HepG2 (cell line): ENCODE measurements around the gene EEF1A1. TPM values are rescaled to one million over a fixed set of nuclear protein-coding genes. Genes with fewer than 3 reads are reported as not detected.

Experiments
- AHR ChIP-seq: IDR thresholded peaks from 2 replicates; pipeline ENCODE4 v1.6.1; 2018; ENCODE audit warnings: missing genetic modification reagents, missing compliant biosample characterization
- ETV5 ChIP-seq: IDR thresholded peaks from 2 replicates; pipeline ENCODE4 v1.6.1; 2018; ENCODE audit warnings: missing biosample characterization, missing genetic modification reagents, inconsistent platforms, borderline replicate concordance
- GLI4 ChIP-seq: sonication (generic); formaldehyde crosslinking; IDR thresholded peaks from 2 replicates; pipeline ENCODE4 v1.5.1; 2020; ENCODE audit warnings: missing genetic modification reagents, mild to moderate bottlenecking, moderate library complexity, borderline replicate concordance
- GZF1 ChIP-seq: sonication (generic); formaldehyde crosslinking; IDR thresholded peaks from 2 replicates; pipeline ENCODE4 v1.5.1; 2020; ENCODE audit warnings: mild to moderate bottlenecking, missing genetic modification reagents
- HDAC2 ChIP-seq: sonication (generic); formaldehyde crosslinking; IDR thresholded peaks from 2 replicates; pipeline ENCODE4 v1.4.0; 2020; ENCODE audit warnings: missing genetic modification reagents
- HNRNPH1 ChIP-seq: fragments of 200-400 bp; formaldehyde crosslinking; optimal IDR thresholded peaks from 2 replicates; pipeline ENCODE3; 2017; ENCODE audit warnings: mild to moderate bottlenecking, low read depth, low read length
- MTF1 ChIP-seq: sonication (generic); formaldehyde crosslinking; IDR thresholded peaks from 2 replicates; pipeline ENCODE4 v1.5.0; 2020; ENCODE audit warnings: missing genetic modification reagents
- REL ChIP-seq: sonication (generic); formaldehyde crosslinking; conservative IDR thresholded peaks from 2 replicates; pipeline ENCODE4 v1.8.0; 2022; ENCODE audit warnings: mild to moderate bottlenecking, missing genetic modification reagents, moderate library complexity
- SIN3B ChIP-seq: fragments of 150-350 bp; IDR thresholded peaks from 2 replicates; pipeline ENCODE4 v1.6.1; 2014; ENCODE audit warnings: low read length
- SNAI1 ChIP-seq: sonication (generic); formaldehyde crosslinking; IDR thresholded peaks from 2 replicates; pipeline ENCODE4 v1.5.0; 2020; ENCODE audit warnings: mild to moderate bottlenecking, missing genetic modification reagents, borderline replicate concordance
- SNAPC5 ChIP-seq: sonication (generic); formaldehyde crosslinking; IDR thresholded peaks from 2 replicates; pipeline ENCODE4 v1.8.1; 2023; ENCODE audit warnings: mild to moderate bottlenecking, missing genetic modification reagents, borderline replicate concordance
- SRSF1 ChIP-seq: fragments of 200-400 bp; formaldehyde crosslinking; optimal IDR thresholded peaks from 2 replicates; pipeline ENCODE3; 2017; ENCODE audit warnings: mild to moderate bottlenecking, low read depth, low read length, moderate library complexity
- TFDP2 ChIP-seq: sonication (generic); formaldehyde crosslinking; IDR thresholded peaks from 2 replicates; pipeline ENCODE4 v1.4.0; 2020; ENCODE audit warnings: missing genetic modification reagents
- YEATS4 ChIP-seq: sonication (generic); formaldehyde crosslinking; IDR thresholded peaks from 2 replicates; pipeline ENCODE4 v1.4.0; 2020; ENCODE audit warnings: missing genetic modification reagents, borderline replicate concordance
- ZC3H13 ChIP-seq: sonication (generic); formaldehyde crosslinking; IDR thresholded peaks from 2 replicates; pipeline ENCODE4 v1.8.1; 2023; ENCODE audit warnings: mild to moderate bottlenecking, missing genetic modification reagents, moderate library complexity
- ZNF101 ChIP-seq: sonication (generic); formaldehyde crosslinking; IDR thresholded peaks from 2 replicates; pipeline ENCODE4 v1.4.0; 2020; ENCODE audit warnings: mild to moderate bottlenecking, low read depth, missing genetic modification reagents, borderline replicate concordance
- ZNF264 ChIP-seq: sonication (generic); formaldehyde crosslinking; IDR thresholded peaks from 2 replicates; pipeline ENCODE4 v1.4.0; 2020; ENCODE audit warnings: missing genetic modification reagents
- ZNF3 ChIP-seq: IDR thresholded peaks from 2 replicates; pipeline ENCODE4 v1.7.0; 2017; ENCODE audit warnings: inconsistent platforms
- ZNF333 ChIP-seq: sonication (generic); formaldehyde crosslinking; IDR thresholded peaks from 2 replicates; pipeline ENCODE4 v1.4.0; 2020; ENCODE audit warnings: mild to moderate bottlenecking, missing genetic modification reagents, borderline replicate concordance
- ZNF33B ChIP-seq: sonication (generic); formaldehyde crosslinking; IDR thresholded peaks from 2 replicates; pipeline ENCODE4 v1.5.1; 2020; ENCODE audit warnings: mild to moderate bottlenecking, missing genetic modification reagents
- ZNF383 ChIP-seq: sonication (generic); formaldehyde crosslinking; IDR thresholded peaks from 2 replicates; pipeline ENCODE4 v1.4.0; 2020; ENCODE audit warnings: missing genetic modification reagents, mild to moderate bottlenecking, borderline replicate concordance
- ZNF460 ChIP-seq: sonication (generic); formaldehyde crosslinking; IDR thresholded peaks from 2 replicates; pipeline ENCODE4 v1.5.1; 2020; ENCODE audit warnings: missing genetic modification reagents, mild to moderate bottlenecking, borderline replicate concordance
- ZNF83 ChIP-seq: sonication (generic); formaldehyde crosslinking; IDR thresholded peaks from 2 replicates; pipeline ENCODE4 v1.4.0; 2020; ENCODE audit warnings: missing genetic modification reagents, mild to moderate bottlenecking, borderline replicate concordance
- ZNF883 ChIP-seq: sonication (generic); formaldehyde crosslinking; IDR thresholded peaks from 2 replicates; pipeline ENCODE4 v1.5.1; 2020; ENCODE audit warnings: mild to moderate bottlenecking, missing genetic modification reagents; ENCODE audit errors: not compliant biosample characterization
- polyA plus RNA-seq, 8 experiments: library from polyadenylated mRNA; depleted of rRNA in 3 of 8; stranded (reverse) in 7 of 8; unstranded in 1 of 8; fragments of >200 nt; fragmentation: Illumina TruSeq in 4 of 8; extraction: Trizol in 4 of 8; gene quantifications; 2 replicates each; pipeline versions ENCODE4 v1.2.1 to v1.2.3, GENCODE V29; 2011 to 2016; ENCODE audit warnings: low read depth in 4 of 8, missing spikeins in 1 of 8, mixed read lengths in 1 of 8; ENCODE audit not compliant: insufficient read depth in 1 of 8
- total RNA-seq, 5 experiments: library from RNA; depleted of rRNA; stranded (reverse); fragments of >200 nt; fragmentation: Illumina TruSeq; extraction: Trizol; gene quantifications; 2 replicates each; pipeline ENCODE4 v1.2.3, GENCODE V29; 2016; ENCODE audit warnings: low read depth in 1 of 5
- TF ChIP-seq, protein P1 (sequence below): sonication (generic); formaldehyde crosslinking; IDR thresholded peaks from 2 replicates; pipeline ENCODE4 v1.4.0; 2020; ENCODE audit warnings: missing genetic modification reagents, borderline replicate concordance

The EEF1A1 gene
- total and polyA plus RNA-seq, 2 of the 13 experiments (the other 11 are each of a cell fraction or from before 2014, with no cell fraction given) = 13,726 to 17,172 TPM

DNA sequence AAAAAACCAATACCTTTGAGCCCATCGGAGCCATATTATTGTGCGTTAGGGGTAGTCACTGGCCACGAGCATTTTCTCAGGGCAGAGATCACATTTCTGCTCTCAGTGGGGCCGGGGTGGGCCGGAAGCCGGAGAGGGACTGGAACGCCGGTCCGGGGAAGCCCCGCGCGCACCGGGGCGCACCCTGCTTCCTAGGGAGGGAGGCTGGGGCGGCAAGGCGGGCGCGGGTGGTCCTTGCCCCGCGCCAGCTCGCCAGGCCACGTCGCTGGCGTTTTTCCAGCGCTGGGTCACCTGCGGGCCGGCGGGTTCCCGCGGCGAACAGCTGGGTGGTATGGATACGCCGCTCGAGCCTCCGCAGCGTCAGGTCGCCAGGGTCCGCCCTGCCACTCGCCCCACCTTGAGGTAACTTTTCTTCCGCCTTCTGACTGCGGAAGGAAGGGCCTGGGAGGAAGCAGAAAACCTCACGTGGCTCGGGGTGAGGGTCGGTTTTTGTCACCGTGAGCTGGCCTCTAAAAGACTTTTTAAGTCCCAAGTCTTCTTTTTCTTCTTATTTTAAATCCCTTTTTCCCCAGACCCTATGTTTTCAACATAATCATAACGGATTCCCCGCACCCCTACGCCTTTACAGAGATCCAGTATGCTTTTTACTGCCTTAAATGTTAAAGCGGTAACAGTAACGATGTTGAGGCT is 2.7 kb upstream of the EEF1A1 start (continued):
- TF ChIP-seq ZC3H13 (CRISPR knock-in tag) (peak; percentile 48; the same call in 1 of the 2 replicates), GLI4 (CRISPR knock-in tag) (peak; percentile 35; the same call in 1 of the 2 replicates), ZNF83 (no peak), YEATS4 (CRISPR knock-in tag) (peak; percentile 95), ZNF264 (peak; percentile 59; the same call in 1 of the 2 replicates), ZNF333 (CRISPR knock-in tag) (peak; percentile 33; the same call in 1 of the 2 replicates), HNRNPH1 (no peak), AHR (CRISPR knock-in tag) (peak; percentile 14; the same call in 1 of the 2 replicates), TFDP2 (CRISPR knock-in tag) (peak; percentile 61), ZNF383 (CRISPR knock-in tag) (no peak), ETV5 (CRISPR knock-in tag) (peak; percentile 87), ZNF460 (CRISPR knock-in tag) (no peak; the same call in none of the 2 replicates), GZF1 (CRISPR knock-in tag) (no peak), SNAPC5 (CRISPR knock-in tag) (no peak), MTF1 (no peak; the same call in 1 of the 2 replicates), HDAC2 (CRISPR knock-in tag) (no peak; the same call in 1 of the 2 replicates), ZNF883 (CRISPR knock-in tag) (peak; percentile 75), ZNF33B (CRISPR knock-in tag) (0 out of 2 replicates have a peak, but pooled peaks have one; percentile 41), REL (CRISPR knock-in tag) (no peak), ZNF101 (no peak), ZNF3 (CRISPR knock-in tag) (no peak), SIN3B (no peak), SNAI1 (CRISPR knock-in tag) (no peak), SRSF1 (no peak)
- TF ChIP-seq, protein P1, sequence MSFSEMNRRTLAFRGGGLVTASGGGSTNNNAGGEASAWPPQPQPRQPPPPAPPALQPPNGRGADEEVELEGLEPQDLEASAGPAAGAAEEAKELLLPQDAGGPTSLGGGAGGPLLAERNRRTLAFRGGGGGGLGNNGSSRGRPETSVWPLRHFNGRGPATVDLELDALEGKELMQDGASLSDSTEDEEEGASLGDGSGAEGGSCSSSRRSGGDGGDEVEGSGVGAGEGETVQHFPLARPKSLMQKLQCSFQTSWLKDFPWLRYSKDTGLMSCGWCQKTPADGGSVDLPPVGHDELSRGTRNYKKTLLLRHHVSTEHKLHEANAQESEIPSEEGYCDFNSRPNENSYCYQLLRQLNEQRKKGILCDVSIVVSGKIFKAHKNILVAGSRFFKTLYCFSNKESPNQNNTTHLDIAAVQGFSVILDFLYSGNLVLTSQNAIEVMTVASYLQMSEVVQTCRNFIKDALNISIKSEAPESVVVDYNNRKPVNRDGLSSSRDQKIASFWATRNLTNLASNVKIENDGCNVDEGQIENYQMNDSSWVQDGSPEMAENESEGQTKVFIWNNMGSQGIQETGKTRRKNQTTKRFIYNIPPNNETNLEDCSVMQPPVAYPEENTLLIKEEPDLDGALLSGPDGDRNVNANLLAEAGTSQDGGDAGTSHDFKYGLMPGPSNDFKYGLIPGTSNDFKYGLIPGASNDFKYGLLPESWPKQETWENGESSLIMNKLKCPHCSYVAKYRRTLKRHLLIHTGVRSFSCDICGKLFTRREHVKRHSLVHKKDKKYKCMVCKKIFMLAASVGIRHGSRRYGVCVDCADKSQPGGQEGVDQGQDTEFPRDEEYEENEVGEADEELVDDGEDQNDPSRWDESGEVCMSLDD (CRISPR knock-in tag) = peak; percentile 29; the same call in 1 of the 2 replicates
